Activated CD4-positive, alpha-beta T cell treated with anti-CD3 and anti-CD28 coated beads, Interleukin-2, amount 50 U/mL, for 48 hours (primary cell): Measurements from ENCODE around the gene COL25A1.
"Not testable (repeated sequence)": the region's sequence is repeated elsewhere in the genome, so short reads cannot be mapped to it uniquely, and the experiment has no call there.

Source experiments
- DNase-seq, 2 experiments: peaks; one replicate each; pipeline ENCODE4 v3.0.0-alpha.2; 2020

The COL25A1 gene

DNA sequence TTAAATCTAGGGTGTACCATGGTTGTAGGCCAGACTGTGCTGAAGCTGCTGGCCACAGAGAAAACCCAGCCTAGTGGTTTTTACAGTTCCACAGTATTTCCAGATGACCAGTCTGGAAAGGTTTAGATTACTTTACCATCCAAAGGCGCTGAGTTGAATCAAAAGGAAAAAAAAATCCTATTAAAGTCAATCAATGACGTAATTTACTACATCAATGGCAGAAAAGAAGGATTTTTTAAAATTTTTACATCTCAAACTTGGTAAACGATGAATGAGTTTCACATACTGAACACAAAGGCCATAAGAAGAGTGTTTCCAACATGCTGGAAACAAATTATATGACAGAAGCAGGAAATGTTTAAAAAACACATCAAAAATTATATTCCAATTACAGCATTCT, 409.0 kb downstream of the COL25A1 start:
- DNase-seq = no peak

DNA sequence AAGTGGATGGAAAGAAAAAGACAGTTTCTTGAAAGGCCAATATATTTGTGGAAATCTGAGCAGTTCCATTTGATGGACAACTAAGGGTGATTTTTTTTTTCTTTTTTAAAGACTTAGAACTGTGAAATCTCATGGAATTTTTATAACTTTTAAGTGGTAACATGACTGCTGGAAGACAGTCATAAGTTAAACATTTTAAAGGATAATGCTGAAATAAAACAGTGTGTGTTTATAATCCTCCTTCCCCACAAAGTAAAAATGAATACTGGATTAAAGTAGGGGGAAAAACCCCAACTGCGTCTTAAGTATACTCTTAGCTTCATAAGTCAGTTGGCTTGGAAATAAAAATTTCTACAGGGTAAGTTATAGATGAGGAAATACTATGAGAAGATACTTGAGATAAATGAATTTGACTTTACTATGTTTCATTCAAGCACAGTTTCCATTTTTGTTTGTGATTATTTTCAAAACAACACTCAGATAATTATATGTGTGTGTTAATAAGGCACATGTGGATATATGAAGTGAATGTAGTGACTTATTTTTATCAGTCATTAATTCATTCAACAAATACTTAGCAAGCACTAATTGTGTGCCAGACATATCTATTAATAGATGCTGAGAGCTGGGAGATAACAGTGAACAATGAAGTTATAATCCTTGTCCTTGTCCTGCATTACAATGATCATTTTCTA, 410.4 kb downstream of the COL25A1 start:
- DNase-seq = no peak

DNA sequence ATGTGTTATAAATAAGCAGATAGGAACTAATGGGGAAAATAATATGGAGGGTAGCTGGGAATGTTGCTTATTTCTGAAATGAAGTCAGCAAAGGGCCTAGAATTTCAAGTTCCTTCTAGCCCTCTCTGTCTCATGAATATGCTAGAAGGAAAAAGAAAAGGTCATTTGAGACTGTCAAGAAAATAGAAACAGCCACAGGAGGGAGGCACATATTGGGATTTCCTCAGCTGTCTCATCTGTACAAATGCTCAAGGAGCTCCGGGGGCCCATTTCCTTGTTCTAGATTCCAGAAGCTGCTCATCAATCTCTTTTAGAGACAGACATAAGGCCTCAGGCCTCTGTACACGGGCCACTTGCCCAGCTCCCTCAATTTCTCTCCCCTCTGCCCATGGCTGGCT, 412.0 kb downstream of the COL25A1 start:
- DNase-seq = no peak

GRCh38 chr4:108889696-108890483, 412.6 kb downstream of the COL25A1 start:
- no peak for DNase-seq

GRCh38 chr4:108888769-108889168, 413.7 kb downstream of the COL25A1 start:
- DNase-seq = no peak

DNA sequence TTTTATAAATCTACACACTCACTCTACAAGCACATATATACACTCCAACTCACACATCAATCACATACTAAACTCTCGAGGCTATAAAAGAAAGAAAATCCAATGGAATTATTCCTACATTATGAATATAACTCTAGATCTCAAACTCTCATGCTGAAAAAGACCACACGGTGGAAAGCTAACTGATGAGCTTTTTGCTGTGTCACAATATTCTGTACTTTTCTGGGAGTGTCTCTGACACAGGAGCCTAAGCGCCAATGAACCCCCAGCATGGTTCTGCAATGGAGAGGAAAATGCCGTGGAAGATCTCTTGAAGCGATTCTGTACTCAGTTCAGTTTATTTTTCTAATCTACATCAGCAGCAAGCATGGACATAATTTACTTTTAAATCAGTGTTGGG, 415.4 kb downstream of the COL25A1 start:
- no peak for DNase-seq

DNA sequence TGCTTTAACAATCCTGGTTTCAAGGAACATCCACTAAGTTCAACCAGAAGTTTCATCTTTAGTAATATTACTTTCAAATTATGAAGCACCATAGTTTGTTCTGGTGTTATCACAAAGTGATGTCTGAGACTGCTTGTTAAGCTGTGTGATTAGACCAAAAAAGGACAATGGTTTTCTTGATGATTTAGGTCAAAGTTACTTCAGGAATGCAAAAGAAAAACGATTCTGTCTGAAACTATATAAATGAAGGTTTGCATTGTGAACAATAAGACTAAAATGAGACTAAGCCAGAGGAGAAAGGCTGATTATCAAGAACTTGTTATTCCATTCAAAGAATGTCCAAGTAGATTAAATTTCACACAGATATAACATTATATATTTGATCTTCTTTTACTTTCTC, 417.2 kb downstream of the COL25A1 start:
- no peak for DNase-seq

- no peak for DNase-seq
Measured at GRCh38 chr4:108884596-108884995, 417.9 kb downstream of the COL25A1 start.

DNA sequence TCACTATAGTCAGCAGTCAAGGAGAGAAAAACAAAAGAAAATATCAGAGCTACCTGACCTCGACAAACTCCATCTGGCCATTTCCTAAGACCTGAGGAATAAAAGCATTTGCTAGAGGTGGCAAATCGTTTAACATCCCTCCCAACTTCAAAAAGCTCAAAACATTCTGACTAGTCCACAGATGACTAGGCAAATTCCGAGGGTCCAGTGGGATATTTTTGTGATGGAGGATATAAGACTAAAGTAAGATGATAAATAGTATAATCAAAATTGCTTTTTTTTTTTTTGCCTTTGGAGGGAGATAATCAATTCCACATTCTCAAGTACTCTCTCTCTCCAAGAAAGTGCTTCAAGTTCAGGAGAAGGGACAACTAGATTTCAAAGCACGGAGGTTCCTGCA, 420.5 kb downstream of the COL25A1 start:
- no peak for DNase-seq

DNA sequence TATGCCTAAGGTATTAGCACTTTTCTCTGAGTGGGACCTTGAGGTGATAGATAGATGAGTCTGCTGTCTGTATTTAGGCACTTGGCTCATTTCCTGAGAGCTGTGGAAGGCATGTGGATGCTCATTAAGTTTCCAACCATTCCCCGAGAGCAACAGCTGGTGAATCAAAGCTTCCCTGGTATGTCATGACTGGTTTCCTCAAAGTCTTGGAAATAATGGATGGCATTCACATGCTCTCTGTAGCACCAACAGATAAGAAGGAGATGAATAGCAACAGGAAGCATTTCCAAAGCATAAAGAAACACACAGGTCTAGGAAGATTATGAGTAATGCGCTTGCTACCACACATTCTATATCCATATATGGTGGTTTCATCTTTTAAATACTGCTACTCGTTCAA, 421.3 kb downstream of the COL25A1 start:
- DNase-seq = no peak

DNA sequence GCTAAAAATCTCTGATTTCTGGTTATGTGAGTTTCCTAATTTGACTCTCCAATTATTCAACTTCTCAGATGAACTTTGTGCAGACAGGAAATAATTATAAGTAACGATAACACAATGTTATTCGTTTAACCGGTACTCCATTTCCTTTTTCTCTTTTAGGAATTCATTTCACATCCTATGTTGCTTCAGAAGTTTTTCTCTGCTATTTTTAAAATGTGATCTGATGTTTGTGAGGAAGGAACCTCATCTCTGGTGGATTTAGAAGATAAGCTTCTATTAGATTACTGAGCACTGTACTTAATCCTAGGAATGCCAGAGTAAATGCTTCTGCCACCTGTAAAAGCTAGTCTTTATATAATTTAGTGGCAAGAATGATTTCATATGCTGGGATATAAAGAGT, 423.7 kb downstream of the COL25A1 start:
- no peak for DNase-seq

DNA sequence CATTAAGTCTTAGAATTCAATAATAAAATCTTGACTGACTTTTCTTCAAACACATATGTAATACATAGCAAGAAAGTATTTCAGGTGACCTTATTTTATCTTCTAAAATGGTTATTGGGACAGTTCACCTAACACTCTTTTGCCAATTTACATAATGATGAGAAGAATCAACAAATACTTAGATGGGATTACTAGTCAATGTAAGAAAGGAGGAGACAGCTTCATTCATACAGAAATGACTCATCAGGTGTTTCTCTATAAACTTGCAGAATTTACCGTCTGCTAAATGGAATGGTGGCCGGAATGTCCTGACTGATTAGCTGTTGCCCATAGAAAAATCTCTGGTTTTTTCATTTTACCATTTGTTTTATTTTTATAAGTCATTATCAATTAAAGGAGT, 424.6 kb downstream of the COL25A1 start:
- DNase-seq = no peak

DNA sequence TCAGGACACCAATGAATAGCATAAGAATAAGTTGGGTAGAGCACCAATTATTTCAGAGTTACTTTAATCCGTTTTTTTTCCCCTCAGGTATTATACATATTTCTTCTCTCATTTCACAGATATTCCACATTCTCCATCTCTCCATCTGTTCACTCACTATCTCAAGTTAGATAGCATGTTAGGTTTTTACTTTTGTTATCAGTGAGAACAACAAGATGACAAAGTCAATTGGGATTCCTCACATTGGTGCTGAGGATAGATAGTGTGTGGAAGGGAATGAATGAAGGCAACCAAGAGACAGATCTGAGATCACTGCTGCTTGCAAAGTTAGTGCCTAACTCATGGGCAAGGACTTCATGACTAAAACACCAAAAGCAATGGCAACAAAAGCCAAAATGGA, 427.7 kb downstream of the COL25A1 start:
- no peak for DNase-seq

- not testable (repeated sequence) for DNase-seq
Measured at GRCh38 chr4:108869970-108870369, 432.5 kb downstream of the COL25A1 start.

GRCh38 chr4:108868606-108869227, 433.7 kb downstream of the COL25A1 start:
- no peak for DNase-seq

GRCh38 chr4:108867476-108867875, 435.0 kb downstream of the COL25A1 start:
- DNase-seq = no peak

GRCh38 chr4:108861334-108861733, 441.1 kb downstream of the COL25A1 start:
- no peak for DNase-seq

- DNase-seq = no peak
Measured at GRCh38 chr4:108854786-108855185, 447.7 kb downstream of the COL25A1 start.

- no peak for DNase-seq
Measured at GRCh38 chr4:108852691-108853090, 449.8 kb downstream of the COL25A1 start.

GRCh38 chr4:108851366-108851765, 451.1 kb downstream of the COL25A1 start:
- DNase-seq = no peak

- no peak for DNase-seq
Measured at GRCh38 chr4:108850219-108850649, 452.2 kb downstream of the COL25A1 start.

GRCh38 chr4:108849611-108850168, 452.8 kb downstream of the COL25A1 start:
- peak in 1 of 2 experiments; percentile 19 for DNase-seq

GRCh38 chr4:108846568-108846967, 455.9 kb downstream of the COL25A1 start:
- DNase-seq = no peak
